HG02973 (cell line): ENCODE results near the gene ZSWIM2.
"Not testable (repeated sequence)": the region's sequence is repeated elsewhere in the genome, so short reads cannot be mapped to it uniquely, and the experiment has no call there.

Source experiments
- ATAC-seq: cut with Tn5 transposase; IDR thresholded peaks from one replicate; pipeline ENCODE4 v1.9.1; 2021; ENCODE audit warnings: moderate library complexity; ENCODE audit not compliant: unreplicated experiment

ZSWIM2 gene

GRCh38 chr2:186848873-186849578 is at the start of gene ZSWIM2:
ZSWIM2 (minus strand) TSS chr2:186849170; CDS start chr2:186849130, 40 bp downstream.
- ATAC-seq: peak; percentile 88

- ATAC-seq: not testable (repeated sequence)
Observed at GRCh38 chr2:186896220-186896619, 47.2 kb upstream of the ZSWIM2 start.

- ATAC-seq: no peak
Observed at GRCh38 chr2:186895451-186895850, 46.5 kb upstream of the ZSWIM2 start.

GRCh38 chr2:186894478-186894877 is 45.5 kb upstream of the ZSWIM2 start:
- no peak for ATAC-seq

GRCh38 chr2:186892821-186893220 is 43.9 kb upstream of the ZSWIM2 start:
- no peak for ATAC-seq

- no peak for ATAC-seq
Observed at GRCh38 chr2:186891185-186891621, 42.2 kb upstream of the ZSWIM2 start.

- ATAC-seq: no peak
Observed at GRCh38 chr2:186889101-186889879, 40.3 kb upstream of the ZSWIM2 start.

- no peak for ATAC-seq
Observed at GRCh38 chr2:186887107-186888090, 38.4 kb upstream of the ZSWIM2 start.

GRCh38 chr2:186884587-186884986 is 35.6 kb upstream of the ZSWIM2 start:
- no peak for ATAC-seq

GRCh38 chr2:186883666-186884065 is 34.7 kb upstream of the ZSWIM2 start:
- no peak for ATAC-seq

GRCh38 chr2:186882511-186883071 is 33.6 kb upstream of the ZSWIM2 start:
- ATAC-seq: no peak

GRCh38 chr2:186881660-186882059 is 32.7 kb upstream of the ZSWIM2 start:
- no peak for ATAC-seq

- no peak for ATAC-seq
Observed at GRCh38 chr2:186879312-186879711, 30.3 kb upstream of the ZSWIM2 start.

- no peak for ATAC-seq
Observed at GRCh38 chr2:186874713-186875112, 25.7 kb upstream of the ZSWIM2 start.

- ATAC-seq: no peak
Observed at GRCh38 chr2:186871881-186872280, 22.9 kb upstream of the ZSWIM2 start.

- ATAC-seq: no peak
Observed at GRCh38 chr2:186868344-186868743, 19.4 kb upstream of the ZSWIM2 start.

GRCh38 chr2:186862869-186863709 is 14.1 kb upstream of the ZSWIM2 start:
- peak; percentile 57 for ATAC-seq

- no peak for ATAC-seq
Observed at GRCh38 chr2:186855216-186855615, 6.2 kb upstream of the ZSWIM2 start.

GRCh38 chr2:186853951-186854350 is 5.0 kb upstream of the ZSWIM2 start:
- ATAC-seq: no peak

- ATAC-seq: no peak
Observed at GRCh38 chr2:186852508-186852907, 3.5 kb upstream of the ZSWIM2 start.
